Brain microvascular endothelial cell (primary cell): ENCODE measurements around the gene ACYP1.

Source experiments
- DNase-seq: peaks from one replicate; pipeline ENCODE4 v3.0.0-alpha.2; 2020
- H3K27ac ChIP-seq: fragments of 250-450 bp; sonication (Bioruptor Pico); 2 replicates; pipeline ENCODE4 v1.5.1; 2020; ENCODE audit warnings: mild to moderate bottlenecking, moderate library complexity
- H3K27me3 ChIP-seq: fragments of 250-450 bp; sonication (Bioruptor Pico); replicated peaks from 2 replicates; pipeline ENCODE4 v1.5.1; 2020; ENCODE audit warnings: mild to moderate bottlenecking
- H3K36me3 ChIP-seq: fragments of 250-450 bp; sonication (Bioruptor Pico); replicated peaks from 2 replicates; pipeline ENCODE4 v1.5.1; 2020; ENCODE audit warnings: mild to moderate bottlenecking
- H3K4me3 ChIP-seq: 2 replicates; pipeline ENCODE4 v1.5.1; 2011; ENCODE audit warnings: low read depth, mild to moderate bottlenecking, control low read depth, low read length, moderate library complexity
- CTCF ChIP-seq: IDR thresholded peaks from 2 replicates; pipeline ENCODE4 v1.5.1; 2011; ENCODE audit warnings: low read depth, mild to moderate bottlenecking, moderate library complexity, low read length, control low read depth, inconsistent platforms; ENCODE audit errors: missing control alignments
- in situ Hi-C: cut with HindIII; loops from 2 replicates; pipeline ENCODE4 v1.10.0; 2017; ENCODE audit warnings: low sequenced_read_pairs, low pct_ligation_motif_present

ACYP1 gene

DNA sequence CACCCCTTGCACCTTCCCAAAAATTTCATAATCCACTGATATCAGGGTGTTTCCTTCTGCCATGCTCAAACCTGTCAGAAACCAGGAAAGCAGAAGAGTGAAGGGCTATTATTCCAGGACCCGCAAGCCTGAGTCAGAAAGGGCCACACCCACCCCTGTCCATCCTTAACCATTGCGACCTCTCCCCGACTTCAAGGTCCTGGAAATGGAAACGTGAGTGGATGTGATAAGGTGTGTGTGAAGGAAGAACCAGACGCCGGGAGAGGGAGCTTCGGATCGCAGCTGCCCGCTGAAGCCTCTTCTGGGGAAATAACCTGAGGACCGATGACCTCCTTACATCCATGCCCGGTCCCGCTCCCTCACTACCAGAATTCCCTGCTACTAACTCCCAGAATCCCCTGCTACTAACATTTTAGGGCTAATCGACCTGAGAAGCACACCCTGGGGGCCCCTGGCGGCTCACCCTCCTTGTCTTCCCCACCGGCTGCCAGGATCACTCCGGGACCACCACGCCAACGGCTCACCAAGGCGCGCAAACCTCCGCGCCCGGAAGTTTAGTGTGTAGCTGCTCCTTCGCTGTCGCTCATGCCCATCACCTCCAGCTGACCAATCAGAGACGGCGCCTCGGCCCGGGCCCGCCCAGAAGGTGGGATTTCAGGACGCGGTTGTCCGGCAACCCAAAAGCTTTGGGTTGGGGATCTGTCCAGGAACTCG, at the start of gene ACYP1:
ACYP1 (minus strand) TSS at position 534 of the 714 bp plus-strand sequence; CDS start at position 63, 471 bp downstream.
- Histone ChIP-seq H3K36me3 (no peaks in the 10 kb centered on the region), H3K27ac (peak within 1 kb of the TSS; percentile 8), H3K27me3 (no peaks in the 10 kb centered on the region), H3K4me3 (peak within 1 kb of the TSS; percentile 97)
- peak; percentile 84 for DNase-seq
- in situ Hi-C loops: no loop called here
- peak; percentile 20 for TF ChIP-seq CTCF

- DNase-seq: no peak
- TF ChIP-seq CTCF: no peak
- Histone ChIP-seq H3K4me3 (no peak overlapping the region), H3K36me3 (peaks cover 60% of the 10 kb centered on the region), H3K27me3 (no peaks in the 10 kb centered on the region), H3K27ac (no peak overlapping the region)
- in situ Hi-C loops: no loop called here
Measured at GRCh38 chr14:75109877-75110276, 46.1 kb upstream of the ACYP1 start.

- Histone ChIP-seq H3K27ac (no peak overlapping the region), H3K27me3 (no peaks in the 10 kb centered on the region), H3K36me3 (peaks cover 49% of the 10 kb centered on the region), H3K4me3 (no peak overlapping the region)
- no peak for TF ChIP-seq CTCF
- DNase-seq: no peak
- in situ Hi-C loops: no loop called here
Measured at GRCh38 chr14:75107186-75107585, 43.4 kb upstream of the ACYP1 start.

DNA sequence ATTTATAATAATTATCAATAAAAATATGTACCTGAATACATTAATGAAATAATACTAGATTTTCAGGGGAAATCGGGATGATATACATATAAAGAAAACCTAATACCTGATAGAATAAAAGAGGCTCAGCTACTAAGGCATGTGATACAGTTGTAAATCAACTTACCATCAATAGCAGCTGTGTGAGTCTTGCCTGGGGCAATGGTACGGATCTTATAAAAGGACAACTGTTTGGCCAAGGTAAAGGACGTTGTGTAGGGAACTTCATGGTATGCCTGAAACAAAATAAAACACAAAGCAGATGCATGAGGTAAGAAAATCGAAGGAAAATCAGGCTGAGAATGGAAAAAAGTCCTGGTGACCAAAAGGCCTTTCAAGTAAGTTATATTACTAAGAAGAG, 37.7 kb upstream of the ACYP1 start:
- Histone ChIP-seq H3K27me3 (no peaks in the 10 kb centered on the region), H3K36me3 (peaks cover 42% of the 10 kb centered on the region), H3K27ac (no peak overlapping the region), H3K4me3 (no peak overlapping the region)
- no peak for TF ChIP-seq CTCF
- no peak for DNase-seq
- in situ Hi-C loops: no loop called here

DNA sequence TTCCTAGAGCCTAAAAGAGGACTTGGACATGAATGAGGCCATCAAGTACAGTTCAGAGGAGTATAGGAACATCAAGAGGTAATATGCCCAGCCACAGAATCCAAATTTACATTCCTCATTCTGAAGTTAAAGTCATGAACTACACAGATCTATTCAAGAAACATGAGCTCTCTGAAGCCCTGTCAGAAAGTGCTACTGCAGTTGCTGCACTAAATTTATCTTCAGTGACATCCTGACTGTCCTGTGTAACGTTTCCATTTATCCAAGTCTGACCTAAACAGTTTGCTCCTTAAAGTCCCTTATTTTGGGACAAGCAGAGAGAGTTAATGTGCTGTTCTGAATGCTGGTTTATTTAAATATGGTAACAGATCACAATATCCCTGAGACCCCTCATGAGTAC, 34.9 kb upstream of the ACYP1 start:
- no peak for TF ChIP-seq CTCF
- H3K36me3 ChIP-seq: peaks cover 37% of the 10 kb centered on the region
- H3K27me3 ChIP-seq: no peaks in the 10 kb centered on the region
- H3K27ac ChIP-seq: no peak overlapping the region
- no peak overlapping the region for H3K4me3 ChIP-seq
- in situ Hi-C loops: no loop called here
- DNase-seq: no peak

GRCh38 chr14:75098212-75098611, 34.4 kb upstream of the ACYP1 start:
- Histone ChIP-seq H3K27ac (no peak overlapping the region), H3K27me3 (no peaks in the 10 kb centered on the region), H3K4me3 (no peak overlapping the region), H3K36me3 (peaks cover 34% of the 10 kb centered on the region)
- TF ChIP-seq CTCF: no peak
- no peak for DNase-seq
- in situ Hi-C loops: no loop called here
